Muscle of arm (tissue), 12 donors: ENCODE data around the gene NKX2-1. TPM values are rescaled to one million over a fixed set of nuclear protein-coding genes. Genes with fewer than 3 reads are reported as not detected.

Source experiments
- polyA plus RNA-seq, 12 donors: library from polyadenylated mRNA; unstranded; fragments of 120-200 nt; gene quantifications; one replicate each; pipeline ENCODE4 v1.2.1, GENCODE V29; 2013; ENCODE audit not compliant: insufficient read length in 12 of 12

The NKX2-1 gene
- polyA plus RNA-seq, 12 donors, result 0.08 TPM; not detected in 11

Other genes with a start within 250 kb of the NKX2-1 start
- 10 to 100 TPM in 11 of 12 donors, not detected in 1; 19.6 to 40.5 (median 31.7) TPM for gene MBIP, start 199.6 kb downstream of the NKX2-1 start, polyA plus RNA-seq
- gene NKX2-8, start 62.4 kb upstream of the NKX2-1 start, polyA plus RNA-seq, result not detected
- 1 to 10 TPM in 3 of 12 donors, under 1 TPM in 7, not detected in 2; 0.37 to 4.3 (median 0.70) TPM for gene PAX9, start 141.6 kb upstream of the NKX2-1 start, polyA plus RNA-seq